HepG2 (cell line): Measurements from ENCODE around the gene PCDHGB7.
A peak's percentile ranks its signal among the peaks of the same experiment; 100 is the strongest.
"Not testable (repeated sequence)": the region's sequence is repeated elsewhere in the genome, so short reads cannot be mapped to it uniquely, and the experiment has no call there.

ENCODE experiments used
- CBX2 ChIP-seq, 2 experiments: fragments of 200-600 bp in 1 of 2; sonication (generic); formaldehyde crosslinking in 1 of 2; IDR thresholded peaks; 2 replicates each; pipeline versions ENCODE4 v1.7.0 to v1.8.1; 2018 to 2022; ENCODE audit warnings: low read depth in 2 of 2, low read length in 1 of 2, mild to moderate bottlenecking in 1 of 2, missing genetic modification reagents in 1 of 2
- CHD4 ChIP-seq: fragments of 200-600 bp; sonication (generic); IDR thresholded peaks from 2 replicates; pipeline ENCODE4 v1.7.0; 2017; ENCODE audit warnings: mild to moderate bottlenecking, low read length, borderline replicate concordance
- MTA3 ChIP-seq: sonication (generic); formaldehyde crosslinking; IDR thresholded peaks from 2 replicates; pipeline ENCODE4 v1.4.0; 2020; ENCODE audit warnings: missing genetic modification reagents
- POLR2A ChIP-seq, 2 experiments: IDR thresholded peaks; 2 replicates each; pipeline ENCODE4 v1.6.1; 2011; ENCODE audit warnings: low read depth in 2 of 2, low read length in 2 of 2, mild to moderate bottlenecking in 1 of 2, moderate library complexity in 1 of 2; ENCODE audit not compliant: insufficient read depth in 1 of 2
- SIN3A ChIP-seq: IDR thresholded peaks from 2 replicates; pipeline ENCODE4 v1.6.1; 2011; ENCODE audit warnings: low read depth, mild to moderate bottlenecking, control low read depth, low read length, borderline replicate concordance
- TAF1 ChIP-seq: sonication (generic); formaldehyde crosslinking; IDR thresholded peaks from 2 replicates; pipeline ENCODE4 v1.4.0; 2020; ENCODE audit warnings: missing genetic modification reagents
- ZFP37 ChIP-seq: sonication (generic); formaldehyde crosslinking; IDR thresholded peaks from 2 replicates; pipeline ENCODE4 v1.4.0; 2020; ENCODE audit warnings: missing genetic modification reagents, borderline replicate concordance
- ZNF260 ChIP-seq: sonication (generic); formaldehyde crosslinking; IDR thresholded peaks from 2 replicates; pipeline ENCODE4 v1.4.0; 2020; ENCODE audit warnings: missing genetic modification reagents, low read depth, mild to moderate bottlenecking, borderline replicate concordance
- ZNF557 ChIP-seq: sonication (generic); formaldehyde crosslinking; IDR thresholded peaks from 2 replicates; pipeline ENCODE4 v1.4.0; 2020; ENCODE audit warnings: missing genetic modification reagents
- TF ChIP-seq, protein P1 (sequence below): sonication (generic); formaldehyde crosslinking; IDR thresholded peaks from 2 replicates; pipeline ENCODE4 v1.8.0; 2022; ENCODE audit warnings: mild to moderate bottlenecking, missing genetic modification reagents, borderline replicate concordance
- TF ChIP-seq, protein P2 (sequence below): sonication (generic); formaldehyde crosslinking; IDR thresholded peaks from 2 replicates; pipeline ENCODE4 v1.5.0; 2020; ENCODE audit warnings: mild to moderate bottlenecking, missing genetic modification reagents, moderate library complexity
- TF ChIP-seq, protein P3 (sequence below): sonication (generic); formaldehyde crosslinking; IDR thresholded peaks from 2 replicates; pipeline ENCODE4 v1.5.1; 2020; ENCODE audit warnings: missing genetic modification reagents, mild to moderate bottlenecking, borderline replicate concordance
- TF ChIP-seq, protein P4 (sequence below): sonication (generic); formaldehyde crosslinking; IDR thresholded peaks from 2 replicates; pipeline ENCODE4 v1.4.0; 2020; ENCODE audit warnings: missing genetic modification reagents

DNA sequence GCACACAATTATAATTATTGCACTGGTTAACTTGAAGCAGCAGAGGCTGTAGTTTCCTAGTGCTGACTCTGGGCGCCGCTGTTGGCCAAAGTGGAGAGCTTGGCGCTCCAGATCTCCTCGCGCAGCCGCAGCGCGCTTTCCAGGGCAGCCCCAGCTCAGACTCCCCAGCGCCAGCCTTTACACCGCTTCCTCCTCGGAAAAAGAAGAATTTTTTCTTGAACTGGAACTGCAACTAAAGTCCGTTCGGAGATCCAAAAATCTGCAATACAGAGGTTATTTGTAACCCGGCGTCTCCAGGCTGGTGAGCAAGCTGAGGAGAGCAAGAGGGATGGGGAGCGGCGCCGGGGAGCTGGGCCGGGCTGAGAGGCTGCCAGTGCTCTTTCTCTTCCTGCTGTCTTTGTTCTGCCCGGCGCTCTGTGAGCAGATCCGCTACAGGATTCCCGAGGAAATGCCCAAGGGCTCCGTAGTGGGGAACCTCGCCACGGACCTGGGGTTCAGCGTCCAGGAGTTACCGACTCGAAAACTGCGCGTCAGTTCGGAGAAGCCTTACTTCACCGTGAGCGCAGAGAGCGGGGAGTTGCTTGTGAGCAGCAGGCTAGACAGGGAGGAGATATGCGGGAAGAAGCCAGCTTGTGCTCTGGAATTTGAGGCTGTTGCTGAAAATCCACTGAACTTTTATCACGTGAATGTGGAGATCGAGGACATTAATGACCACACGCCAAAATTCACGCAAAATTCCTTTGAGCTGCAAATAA is 29.7 kb upstream of the PCDHGB7 start, which contains the start of gene PCDHGB4:
- TF ChIP-seq MTA3; POLR2A (IDR thresholded peaks at IDR 0.05; ENCODE audit: insufficient read depth in 1 of 2, low read depth in 2 of 2, low read length in 2 of 2); ZNF260 (CRISPR knock-in tag); TAF1 (CRISPR knock-in tag); ZFP37 (CRISPR knock-in tag); SIN3A; ZNF557 (CRISPR knock-in tag); CHD4; CBX2 (IDR thresholded peaks at IDR 0.05; ENCODE audit: low read depth, low read length); CBX2 (CRISPR knock-in tag; IDR thresholded peaks at IDR 0.05; ENCODE audit: low read depth): not testable (repeated sequence)
- TF ChIP-seq, protein P1, sequence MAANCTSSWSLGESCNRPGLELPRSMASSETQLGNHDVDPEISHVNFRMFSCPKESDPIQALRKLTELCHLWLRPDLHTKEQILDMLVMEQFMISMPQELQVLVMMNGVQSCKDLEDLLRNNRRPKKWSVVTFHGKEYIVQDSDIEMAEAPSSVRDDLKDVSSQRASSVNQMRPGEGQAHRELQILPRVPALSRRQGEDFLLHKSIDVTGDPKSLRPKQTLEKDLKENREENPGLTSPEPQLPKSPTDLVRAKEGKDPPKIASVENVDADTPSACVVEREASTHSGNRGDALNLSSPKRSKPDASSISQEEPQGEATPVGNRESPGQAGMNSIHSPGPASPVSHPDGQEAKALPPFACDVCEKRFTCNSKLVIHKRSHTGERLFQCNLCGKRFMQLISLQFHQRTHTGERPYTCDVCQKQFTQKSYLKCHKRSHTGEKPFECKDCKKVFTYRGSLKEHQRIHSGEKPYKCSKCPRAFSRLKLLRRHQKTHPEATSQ (CRISPR knock-in tag), result not testable (repeated sequence)
- TF ChIP-seq, protein P2, sequence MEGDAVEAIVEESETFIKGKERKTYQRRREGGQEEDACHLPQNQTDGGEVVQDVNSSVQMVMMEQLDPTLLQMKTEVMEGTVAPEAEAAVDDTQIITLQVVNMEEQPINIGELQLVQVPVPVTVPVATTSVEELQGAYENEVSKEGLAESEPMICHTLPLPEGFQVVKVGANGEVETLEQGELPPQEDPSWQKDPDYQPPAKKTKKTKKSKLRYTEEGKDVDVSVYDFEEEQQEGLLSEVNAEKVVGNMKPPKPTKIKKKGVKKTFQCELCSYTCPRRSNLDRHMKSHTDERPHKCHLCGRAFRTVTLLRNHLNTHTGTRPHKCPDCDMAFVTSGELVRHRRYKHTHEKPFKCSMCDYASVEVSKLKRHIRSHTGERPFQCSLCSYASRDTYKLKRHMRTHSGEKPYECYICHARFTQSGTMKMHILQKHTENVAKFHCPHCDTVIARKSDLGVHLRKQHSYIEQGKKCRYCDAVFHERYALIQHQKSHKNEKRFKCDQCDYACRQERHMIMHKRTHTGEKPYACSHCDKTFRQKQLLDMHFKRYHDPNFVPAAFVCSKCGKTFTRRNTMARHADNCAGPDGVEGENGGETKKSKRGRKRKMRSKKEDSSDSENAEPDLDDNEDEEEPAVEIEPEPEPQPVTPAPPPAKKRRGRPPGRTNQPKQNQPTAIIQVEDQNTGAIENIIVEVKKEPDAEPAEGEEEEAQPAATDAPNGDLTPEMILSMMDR (CRISPR knock-in tag), result peak; percentile 66
- TF ChIP-seq, protein P3, sequence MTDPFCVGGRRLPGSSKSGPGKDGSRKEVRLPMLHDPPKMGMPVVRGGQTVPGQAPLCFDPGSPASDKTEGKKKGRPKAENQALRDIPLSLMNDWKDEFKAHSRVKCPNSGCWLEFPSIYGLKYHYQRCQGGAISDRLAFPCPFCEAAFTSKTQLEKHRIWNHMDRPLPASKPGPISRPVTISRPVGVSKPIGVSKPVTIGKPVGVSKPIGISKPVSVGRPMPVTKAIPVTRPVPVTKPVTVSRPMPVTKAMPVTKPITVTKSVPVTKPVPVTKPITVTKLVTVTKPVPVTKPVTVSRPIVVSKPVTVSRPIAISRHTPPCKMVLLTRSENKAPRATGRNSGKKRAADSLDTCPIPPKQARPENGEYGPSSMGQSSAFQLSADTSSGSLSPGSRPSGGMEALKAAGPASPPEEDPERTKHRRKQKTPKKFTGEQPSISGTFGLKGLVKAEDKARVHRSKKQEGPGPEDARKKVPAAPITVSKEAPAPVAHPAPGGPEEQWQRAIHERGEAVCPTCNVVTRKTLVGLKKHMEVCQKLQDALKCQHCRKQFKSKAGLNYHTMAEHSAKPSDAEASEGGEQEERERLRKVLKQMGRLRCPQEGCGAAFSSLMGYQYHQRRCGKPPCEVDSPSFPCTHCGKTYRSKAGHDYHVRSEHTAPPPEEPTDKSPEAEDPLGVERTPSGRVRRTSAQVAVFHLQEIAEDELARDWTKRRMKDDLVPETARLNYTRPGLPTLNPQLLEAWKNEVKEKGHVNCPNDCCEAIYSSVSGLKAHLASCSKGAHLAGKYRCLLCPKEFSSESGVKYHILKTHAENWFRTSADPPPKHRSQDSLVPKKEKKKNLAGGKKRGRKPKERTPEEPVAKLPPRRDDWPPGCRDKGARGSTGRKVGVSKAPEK (CRISPR knock-in tag), result not testable (repeated sequence)
- TF ChIP-seq, protein P4, sequence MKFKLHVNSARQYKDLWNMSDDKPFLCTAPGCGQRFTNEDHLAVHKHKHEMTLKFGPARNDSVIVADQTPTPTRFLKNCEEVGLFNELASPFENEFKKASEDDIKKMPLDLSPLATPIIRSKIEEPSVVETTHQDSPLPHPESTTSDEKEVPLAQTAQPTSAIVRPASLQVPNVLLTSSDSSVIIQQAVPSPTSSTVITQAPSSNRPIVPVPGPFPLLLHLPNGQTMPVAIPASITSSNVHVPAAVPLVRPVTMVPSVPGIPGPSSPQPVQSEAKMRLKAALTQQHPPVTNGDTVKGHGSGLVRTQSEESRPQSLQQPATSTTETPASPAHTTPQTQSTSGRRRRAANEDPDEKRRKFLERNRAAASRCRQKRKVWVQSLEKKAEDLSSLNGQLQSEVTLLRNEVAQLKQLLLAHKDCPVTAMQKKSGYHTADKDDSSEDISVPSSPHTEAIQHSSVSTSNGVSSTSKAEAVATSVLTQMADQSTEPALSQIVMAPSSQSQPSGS (CRISPR knock-in tag), result not testable (repeated sequence)
